Fibroblast of skin of left biceps (primary cell): ENCODE results near the gene TMEM229B.

Experiments
- DNase-seq, 2 experiments: peaks; one replicate each; pipeline ENCODE4 v3.0.0-alpha.2; 2013; ENCODE audit warnings: low read depth in 2 of 2

Gene TMEM229B

DNA sequence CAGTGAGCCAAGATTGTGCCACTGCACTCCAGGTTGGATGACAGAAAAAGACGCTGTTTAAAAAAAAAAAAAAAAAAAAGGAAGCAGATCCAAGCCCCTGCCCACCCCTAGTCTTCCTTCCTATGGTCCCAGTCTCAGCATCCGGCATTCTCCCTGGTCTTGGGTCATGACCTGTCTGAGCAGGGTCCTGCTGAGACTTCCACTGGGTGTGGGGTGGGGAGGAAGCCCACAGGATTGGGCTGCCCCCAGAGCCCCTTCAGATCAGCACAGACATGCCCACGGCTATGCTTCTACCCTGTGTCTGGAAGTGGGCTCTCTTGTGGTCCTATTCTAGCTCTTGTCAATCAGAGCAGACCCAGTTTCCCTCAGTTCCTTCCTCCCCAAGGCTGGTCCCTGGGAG lies 64.0 kb downstream of the TMEM229B start:
- DNase-seq, result no peak

DNA sequence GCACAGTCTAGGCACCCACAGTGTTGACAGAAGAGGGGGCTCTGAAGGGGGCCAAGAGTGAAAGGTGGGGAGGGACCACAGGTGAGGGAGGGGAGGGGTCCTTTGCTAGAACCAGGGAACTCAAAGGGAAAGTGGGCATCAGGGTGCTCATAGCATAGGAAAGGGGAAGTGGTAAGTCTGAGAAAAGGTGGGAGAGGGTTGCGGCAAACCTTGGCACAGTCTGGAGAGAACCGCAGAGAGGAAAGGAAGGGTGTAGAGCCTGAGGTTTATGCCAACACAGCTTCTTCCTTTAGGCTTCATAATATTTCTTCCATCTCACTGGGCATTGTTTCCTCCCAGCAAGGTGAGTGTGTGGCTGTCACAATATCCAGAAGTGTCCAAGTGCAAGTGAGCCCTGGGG lies 65.1 kb downstream of the TMEM229B start:
- DNase-seq, result no peak

DNA sequence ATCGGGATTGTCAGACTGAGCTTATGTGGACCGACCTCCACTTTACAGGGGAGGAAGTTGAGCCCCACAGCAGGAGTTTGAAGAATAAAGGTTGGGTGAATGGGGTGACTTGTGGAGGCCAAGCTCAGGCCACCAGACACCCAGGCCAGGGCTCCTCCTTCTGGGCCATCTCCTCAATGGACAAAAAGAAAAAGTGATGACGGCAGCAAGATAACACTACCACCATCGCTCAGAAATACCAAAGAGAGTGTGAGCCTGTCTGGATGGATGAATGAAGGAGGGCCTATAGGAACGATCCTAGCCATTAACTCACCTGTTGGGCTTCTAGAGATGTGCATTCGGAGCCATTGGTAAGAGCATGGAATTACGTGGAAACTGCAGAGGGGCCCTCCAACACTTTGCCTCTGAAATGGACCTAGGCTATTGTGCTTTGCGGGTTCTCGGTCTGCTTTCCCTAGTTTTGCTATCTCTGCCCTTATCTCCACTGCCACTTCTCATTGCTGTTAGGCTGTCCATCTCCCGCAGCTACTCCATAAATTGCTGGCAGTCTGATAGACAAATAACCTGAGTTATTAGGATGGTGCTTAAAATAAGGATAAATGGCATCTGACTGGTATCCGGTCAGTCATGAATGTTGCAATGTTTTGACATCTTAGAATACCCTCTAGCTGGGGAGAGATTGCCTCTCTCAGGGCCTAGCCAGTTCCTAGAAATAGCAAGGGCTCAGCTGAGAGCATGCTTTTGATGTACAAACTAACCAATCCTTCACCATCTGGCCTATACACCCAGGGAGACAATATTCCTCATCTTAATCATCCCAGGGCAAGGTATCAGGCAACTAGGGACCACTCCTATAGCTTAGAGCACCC lies 66.9 kb downstream of the TMEM229B start:
- no peak for DNase-seq
